ENCODE measurements around the gene KCTD16. TPM values are rescaled to one million over a fixed set of nuclear protein-coding genes. Genes with fewer than 3 reads are reported as not detected.

Gene KCTD16
- total RNA-seq, 1 donor from 2014 or later: 17.5 TPM

DNA sequence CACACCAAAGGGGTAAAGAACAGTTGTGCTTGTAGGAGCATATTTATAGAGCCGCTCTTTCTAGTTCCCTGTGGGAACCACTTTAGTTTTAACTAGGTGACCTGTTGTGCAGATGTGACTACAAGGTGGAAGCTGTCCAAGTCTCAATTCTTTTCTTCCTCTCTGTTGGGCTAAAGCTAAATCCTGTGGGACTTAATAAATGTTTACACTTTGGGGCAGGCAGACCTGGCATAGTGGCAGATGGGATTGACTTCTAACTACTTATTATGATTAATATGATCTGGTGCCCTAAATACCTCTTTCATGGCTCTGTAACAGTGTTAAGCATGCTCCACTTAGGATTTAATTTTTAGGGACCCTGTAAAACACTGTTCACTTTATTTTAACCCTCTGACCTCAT is 265.3 kb downstream of the KCTD16 start:
- FAIRE-seq (no peak), DNase-seq (ENCODE audit: low spot score in 2 of 2) (no peak)

DNA sequence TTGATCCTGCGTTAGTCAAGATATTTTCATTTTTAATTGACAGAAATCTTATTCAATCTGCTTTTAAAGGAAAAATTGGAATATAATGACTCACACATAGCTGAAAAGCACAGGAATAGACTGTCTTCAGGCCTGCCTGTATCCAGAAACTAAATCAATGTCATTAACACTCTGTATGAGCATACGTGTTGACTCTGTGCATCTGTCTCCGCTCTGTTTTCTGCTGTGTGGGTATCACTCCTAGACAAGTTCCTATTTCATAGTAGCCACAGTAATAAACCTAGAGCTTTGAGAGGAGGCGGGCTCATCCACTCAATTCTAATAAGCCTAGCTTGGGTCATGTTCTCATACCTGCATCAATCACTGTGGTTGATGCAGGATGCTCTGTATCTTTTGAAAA is 267.6 kb downstream of the KCTD16 start:
- DNase-seq (ENCODE audit: low spot score in 2 of 2) (no peak), FAIRE-seq (no peak)

DNA sequence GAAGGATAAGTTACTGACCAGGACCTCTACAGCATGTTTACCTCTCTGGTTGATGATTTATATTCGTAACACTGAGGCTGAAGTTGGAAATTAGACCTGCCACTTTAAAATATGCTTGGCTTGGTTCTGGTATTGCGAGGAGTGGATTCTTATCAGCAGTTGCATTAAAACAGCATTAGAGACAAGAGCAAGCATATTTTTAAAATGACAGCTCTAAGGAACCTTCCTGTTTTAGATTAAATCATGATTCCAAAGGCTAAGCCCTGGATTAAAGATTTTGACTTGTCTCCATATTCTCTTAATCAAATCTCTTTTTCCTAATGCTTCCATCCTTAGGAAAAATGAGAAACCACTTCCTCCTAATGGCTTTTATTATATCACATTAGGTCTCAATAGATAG is 277.8 kb downstream of the KCTD16 start:
- DNase-seq (ENCODE audit: low spot score in 2 of 2): no peak
- FAIRE-seq: no peak

DNA sequence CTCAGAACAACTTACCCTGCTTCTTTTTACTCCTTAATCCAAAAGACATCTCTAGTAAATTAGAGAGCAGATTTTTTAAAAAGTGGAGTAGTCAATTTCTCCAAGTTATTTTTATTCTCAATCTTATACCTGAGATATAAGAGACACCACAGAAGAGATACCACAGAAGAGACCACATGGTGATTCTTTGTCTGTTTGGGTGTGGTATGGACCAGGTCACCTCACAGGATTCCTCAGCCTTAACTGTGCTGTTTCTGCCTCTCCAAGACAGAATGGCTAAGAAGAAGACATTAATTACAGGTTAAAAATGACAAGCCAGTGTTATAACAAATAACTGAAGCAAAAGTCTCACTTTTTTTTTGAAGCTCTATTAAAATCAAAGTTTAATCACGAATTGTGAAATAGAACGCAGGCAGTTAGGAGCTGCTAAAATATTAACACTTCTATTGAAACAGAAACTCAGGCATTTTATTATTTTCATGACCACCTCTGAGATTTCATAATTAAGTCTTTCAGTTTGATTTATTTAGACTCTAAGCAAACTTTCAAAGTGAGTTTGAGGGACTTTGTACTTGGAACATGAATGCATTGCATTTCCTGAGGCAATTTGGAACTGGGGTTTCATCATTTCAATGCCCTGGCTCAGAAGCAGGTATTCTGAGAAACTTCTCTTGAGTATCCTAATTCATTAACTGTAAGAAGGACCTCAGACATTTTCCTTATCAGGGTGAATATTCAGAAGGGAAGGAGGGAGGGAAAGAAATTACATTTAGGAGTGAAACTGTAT is 280.7 kb downstream of the KCTD16 start:
- FAIRE-seq: no peak
- no peak for DNase-seq (ENCODE audit: low spot score in 2 of 2)

DNA sequence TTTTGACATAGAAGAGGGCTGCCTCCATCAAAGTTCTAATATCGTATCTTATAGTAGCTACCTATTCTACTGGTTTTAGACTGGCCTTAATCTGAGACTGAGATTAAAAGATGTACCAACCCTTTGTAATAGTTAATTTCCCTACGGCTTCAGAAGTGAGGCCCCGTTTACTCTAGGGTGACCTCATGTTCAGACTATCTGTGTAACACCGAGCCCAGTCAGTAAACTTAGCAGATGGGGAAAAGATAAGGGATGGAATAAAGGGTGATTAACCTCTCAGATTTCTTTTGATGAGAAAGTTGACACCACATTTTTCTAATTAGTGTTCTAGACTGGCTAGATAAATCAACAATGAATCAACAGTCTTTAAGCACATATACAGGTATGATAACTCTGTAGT is 283.1 kb downstream of the KCTD16 start:
- no peak for FAIRE-seq
- no peak for DNase-seq (ENCODE audit: low spot score in 2 of 2)

DNA sequence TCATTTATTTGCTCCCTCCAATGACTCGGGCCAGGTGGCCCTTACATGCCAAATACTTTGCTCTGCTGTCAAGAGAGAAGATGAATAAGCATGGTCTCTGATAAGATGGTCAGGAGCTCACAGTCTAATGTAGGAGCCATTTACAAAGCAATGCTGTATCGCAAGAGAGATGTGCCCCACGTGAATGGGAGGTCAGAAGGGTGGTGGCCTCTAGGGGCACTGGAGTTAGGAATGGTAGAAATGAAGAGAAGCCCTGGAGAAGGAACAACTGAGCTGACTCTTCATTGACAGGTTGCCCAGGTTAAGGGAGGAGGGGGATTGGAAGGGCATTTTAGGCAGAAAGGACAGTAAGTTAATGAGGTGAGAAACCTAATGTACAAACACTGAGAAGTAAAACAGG is 286.5 kb downstream of the KCTD16 start:
- FAIRE-seq: no peak
- DNase-seq (ENCODE audit: low spot score in 2 of 2): no peak

DNA sequence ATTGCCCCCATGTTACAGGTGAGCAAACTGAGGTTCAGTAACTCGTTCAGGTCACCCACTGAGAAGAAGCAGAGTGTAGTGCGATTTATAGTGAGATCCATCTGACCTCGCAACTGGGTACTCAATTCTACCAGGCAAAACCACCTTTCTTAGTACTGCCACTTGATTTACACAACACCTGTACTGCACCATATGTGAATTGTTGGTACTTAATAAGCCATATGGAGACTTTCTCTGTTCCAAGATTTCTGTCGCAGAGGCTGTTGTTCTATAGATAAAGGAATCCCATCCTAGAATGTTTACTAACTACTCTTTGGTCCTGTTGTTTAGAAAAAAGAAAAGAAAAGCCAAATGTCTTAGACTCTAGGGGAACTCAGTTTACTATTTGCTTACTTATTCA is 287.5 kb downstream of the KCTD16 start:
- DNase-seq (ENCODE audit: low spot score in 2 of 2): no peak
- FAIRE-seq: no peak

DNA sequence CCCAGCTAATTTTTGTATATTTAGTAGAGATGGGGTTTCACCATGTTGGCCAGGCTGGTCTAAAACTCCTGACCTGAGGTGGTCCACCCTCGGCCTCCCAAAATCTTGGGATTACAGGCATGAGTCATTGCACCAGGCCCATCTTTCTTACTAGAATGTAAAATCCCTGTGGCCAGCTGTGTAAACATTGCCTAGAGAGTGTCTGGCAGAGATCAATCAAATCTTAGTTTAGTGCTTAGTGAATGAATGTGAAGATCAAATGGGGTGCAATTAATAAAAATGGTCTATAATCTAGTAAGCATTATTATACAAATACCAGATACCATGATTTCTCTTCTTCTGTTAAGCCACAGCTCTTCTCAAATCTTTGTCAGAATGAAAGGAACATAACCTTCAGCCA is 289.9 kb downstream of the KCTD16 start:
- FAIRE-seq (no peak), DNase-seq (ENCODE audit: low spot score in 2 of 2) (no peak)

DNA sequence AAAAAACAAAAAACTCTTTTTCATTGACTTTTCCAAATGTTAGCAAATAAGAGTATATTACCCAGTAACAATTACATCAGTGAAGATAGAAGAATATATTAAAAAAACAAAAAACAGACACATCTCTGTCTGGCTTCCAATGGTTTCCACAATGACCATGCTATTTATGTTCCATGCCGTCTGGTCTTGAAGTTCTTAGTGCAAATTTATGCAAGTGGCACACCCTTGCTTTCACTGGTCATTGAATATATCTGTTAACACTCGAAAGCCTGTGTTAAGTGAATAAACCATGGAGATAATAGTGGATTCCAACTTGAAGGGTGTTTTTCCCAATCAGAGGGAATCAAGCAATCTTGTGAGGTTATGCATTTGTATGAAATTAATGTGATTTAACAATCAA is 291.9 kb downstream of the KCTD16 start:
- DNase-seq (ENCODE audit: low spot score in 2 of 2): no peak
- FAIRE-seq: no peak

DNA sequence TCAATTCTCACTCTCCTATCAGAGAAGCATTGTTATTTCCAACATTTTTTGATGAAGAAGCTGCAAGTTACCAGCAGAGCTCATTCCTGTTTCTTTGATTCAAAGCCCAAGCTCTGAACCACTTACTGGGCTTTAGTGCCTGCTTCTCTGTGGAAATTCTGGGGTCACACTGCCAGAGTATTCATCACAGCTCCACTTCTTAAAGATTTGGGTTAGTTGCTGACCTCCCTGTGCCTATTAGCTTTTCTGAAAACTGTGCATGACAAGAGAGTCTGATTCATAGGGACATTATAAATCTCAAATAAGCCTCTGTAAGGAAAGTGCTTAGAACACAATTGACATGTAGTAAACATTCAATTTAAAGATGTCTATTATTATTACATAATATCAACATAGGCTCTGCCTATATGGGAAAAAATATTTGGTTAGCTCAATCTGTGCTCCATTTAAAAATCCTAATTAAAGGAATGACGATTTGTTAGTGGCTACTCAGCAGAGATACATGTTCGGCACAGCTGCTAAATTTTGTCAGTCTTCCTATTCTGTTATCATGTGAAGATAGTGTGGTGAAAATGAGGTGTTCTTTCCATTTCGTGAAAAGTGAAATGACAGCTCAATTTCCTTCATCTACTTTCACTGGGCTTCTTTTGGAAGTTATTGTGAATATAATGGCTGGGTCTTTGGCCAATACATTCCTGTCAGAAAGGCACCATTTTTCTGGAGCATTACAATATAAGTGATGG is 293.0 kb downstream of the KCTD16 start:
- DNase-seq (ENCODE audit: low spot score in 2 of 2): no peak
- FAIRE-seq: no peak

DNA sequence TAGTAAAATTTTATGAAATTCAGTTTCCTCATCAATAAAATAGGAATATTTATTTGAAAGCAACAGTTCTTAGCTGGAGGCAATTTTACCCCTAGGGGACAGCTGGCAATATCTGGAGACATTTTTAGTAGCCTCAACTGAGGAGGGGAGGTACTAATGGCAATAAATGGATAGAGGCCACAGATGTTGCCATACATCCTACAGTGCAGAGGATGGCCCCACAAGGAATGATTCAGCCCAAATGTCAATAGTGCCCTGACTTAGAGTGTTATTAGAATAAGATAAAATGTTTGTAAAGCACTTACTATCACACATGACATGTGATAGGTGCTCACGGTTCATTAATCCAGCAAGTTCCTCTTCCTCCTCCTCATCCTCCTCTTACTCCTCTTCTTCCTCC is 293.6 kb downstream of the KCTD16 start:
- no peak for FAIRE-seq
- DNase-seq (ENCODE audit: low spot score in 2 of 2): no peak

DNA sequence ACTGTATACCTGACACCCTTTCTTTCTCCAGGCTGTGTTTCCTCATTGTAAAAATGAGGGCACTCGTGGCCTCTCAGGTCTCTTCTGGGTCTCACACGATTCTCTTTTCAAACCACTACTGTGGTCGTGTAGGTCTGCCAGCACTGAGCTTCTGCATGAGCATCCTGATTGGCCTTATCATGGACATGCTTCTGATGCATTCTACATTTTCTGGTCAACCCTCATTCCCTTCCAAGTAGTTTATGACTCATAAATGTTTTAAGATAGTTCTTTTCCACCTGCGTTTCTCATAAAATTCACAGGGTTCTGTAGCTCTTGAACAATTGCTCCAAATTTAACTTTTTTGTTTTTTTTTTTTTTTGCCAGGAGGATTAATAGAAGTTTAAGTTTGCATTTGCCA is 294.8 kb downstream of the KCTD16 start:
- no peak for FAIRE-seq
- no peak for DNase-seq (ENCODE audit: low spot score in 2 of 2)

DNA sequence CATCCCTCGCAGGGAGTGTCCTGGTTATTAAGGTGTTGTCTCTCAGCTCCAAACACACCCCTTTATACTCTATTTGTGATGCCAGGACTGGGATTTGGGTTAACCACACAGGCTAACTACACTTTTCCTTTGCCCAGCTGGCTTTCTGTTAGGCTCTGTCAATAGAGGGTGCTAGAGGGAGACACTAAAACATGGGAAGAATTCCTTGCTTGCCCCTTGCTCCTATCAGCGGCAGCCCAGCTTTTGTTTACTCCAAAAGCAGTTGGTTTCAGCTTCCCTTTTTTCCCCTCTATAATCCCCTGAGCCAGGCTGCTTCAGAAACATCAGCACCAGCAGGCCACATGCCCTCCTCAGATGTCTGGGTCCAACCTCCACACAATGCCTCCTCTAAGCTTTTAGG is 297.1 kb downstream of the KCTD16 start:
- DNase-seq (ENCODE audit: low spot score in 2 of 2): no peak

DNA sequence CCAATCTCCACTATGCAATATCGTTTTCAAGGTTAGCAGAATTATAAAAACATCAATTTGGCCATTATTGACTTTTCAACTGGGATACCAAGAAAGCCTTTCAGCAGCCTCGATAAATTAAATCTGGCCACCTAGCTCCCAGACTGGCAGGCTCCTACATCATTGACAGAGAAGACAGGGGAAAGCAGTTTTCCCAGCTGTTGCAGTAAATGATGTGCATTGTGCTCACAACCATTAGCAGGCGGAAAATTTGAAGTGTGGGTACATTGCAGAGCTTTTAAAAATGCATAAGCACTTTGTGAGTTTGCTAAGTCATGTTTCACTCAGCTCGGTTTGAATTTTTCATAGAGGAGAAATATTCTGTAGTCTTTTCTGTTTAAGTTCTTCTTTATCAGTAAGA is 297.9 kb downstream of the KCTD16 start:
- no peak for FAIRE-seq

More for the DNA sequence above, 297.1 kb downstream of the KCTD16 start:
- FAIRE-seq: no peak

DNA sequence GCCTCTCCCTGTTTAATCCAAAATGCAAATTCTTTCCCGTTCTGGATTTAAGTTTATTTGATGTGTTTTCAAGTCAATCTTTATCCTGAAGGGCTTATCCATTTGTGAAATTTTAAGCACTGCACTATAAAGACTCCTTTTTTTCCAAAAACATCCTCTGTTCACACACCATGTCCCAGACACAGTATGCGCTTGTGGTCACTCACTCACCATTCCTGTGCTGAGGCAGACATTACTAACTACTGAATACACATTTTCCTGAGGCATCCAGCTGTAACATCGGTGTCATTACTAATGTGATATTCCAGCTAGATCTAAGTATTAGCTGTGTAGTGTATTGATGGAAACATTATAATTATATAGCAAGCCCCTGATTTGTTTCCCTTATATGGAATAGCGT is 298.4 kb downstream of the KCTD16 start:
- no peak for DNase-seq (ENCODE audit: low spot score in 2 of 2)
- no peak for FAIRE-seq

More for the DNA sequence above, 297.9 kb downstream of the KCTD16 start:
- no peak for DNase-seq (ENCODE audit: low spot score in 2 of 2)

DNA sequence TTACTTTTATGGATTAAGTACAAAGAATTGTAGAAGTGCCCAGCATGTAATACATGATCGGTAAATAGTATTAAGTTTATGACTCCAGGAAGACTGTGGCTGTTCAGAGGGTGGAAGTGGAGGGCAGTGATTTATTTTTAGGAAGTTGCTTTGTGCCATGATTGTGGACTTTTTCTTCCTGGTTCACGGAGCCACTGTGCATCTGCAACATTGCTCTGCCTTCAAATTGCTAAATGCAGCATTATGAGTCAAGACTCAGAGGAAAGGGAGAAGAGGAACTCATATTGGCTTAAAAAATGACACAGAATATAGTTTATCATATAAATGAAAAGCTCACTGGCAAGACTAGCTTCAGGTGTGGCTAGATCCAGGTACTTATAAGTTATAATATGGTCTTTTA is 301.5 kb downstream of the KCTD16 start:
- FAIRE-seq: no peak
- no peak for DNase-seq (ENCODE audit: low spot score in 2 of 2)

DNA sequence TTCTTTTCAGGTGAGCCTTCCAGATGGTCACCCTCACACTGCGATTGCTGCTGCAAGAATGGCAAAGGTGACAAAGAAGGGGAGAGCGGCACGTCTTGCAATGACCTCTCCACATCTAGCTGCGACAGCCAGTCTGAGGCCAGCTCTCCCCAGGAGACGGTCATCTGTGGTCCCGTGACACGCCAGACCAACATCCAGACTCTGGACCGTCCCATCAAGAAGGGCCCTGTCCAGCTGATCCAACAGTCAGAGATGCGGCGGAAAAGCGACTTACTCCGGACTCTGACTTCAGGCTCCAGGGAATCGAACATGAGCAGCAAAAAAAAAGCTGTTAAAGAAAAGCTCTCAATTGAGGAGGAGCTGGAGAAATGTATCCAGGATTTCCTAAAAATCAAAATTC is 303.0 kb downstream of the KCTD16 start:
- DNase-seq (ENCODE audit: low spot score in 2 of 2) (no peak), FAIRE-seq (no peak)

DNA sequence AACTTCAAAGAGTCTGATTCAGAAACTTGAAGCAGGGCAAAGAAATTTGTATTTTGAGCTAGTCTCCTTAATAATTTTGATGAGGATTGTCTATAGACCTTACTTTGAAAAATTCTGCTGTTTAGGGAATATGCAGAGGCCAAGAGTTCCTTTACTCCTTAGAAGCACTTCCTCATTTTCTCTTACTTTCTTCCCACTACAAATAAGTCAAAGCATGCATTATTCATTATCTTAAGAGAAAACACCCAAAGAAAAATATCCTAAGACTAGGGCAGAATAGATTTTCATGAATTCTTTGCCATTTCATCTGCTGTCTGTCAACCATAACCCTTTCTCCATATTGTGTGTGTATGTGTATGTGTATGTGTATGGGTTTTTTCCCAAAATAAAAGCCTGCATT is 307.9 kb downstream of the KCTD16 start:
- DNase-seq (ENCODE audit: low spot score in 2 of 2): no peak
- no peak for FAIRE-seq

DNA sequence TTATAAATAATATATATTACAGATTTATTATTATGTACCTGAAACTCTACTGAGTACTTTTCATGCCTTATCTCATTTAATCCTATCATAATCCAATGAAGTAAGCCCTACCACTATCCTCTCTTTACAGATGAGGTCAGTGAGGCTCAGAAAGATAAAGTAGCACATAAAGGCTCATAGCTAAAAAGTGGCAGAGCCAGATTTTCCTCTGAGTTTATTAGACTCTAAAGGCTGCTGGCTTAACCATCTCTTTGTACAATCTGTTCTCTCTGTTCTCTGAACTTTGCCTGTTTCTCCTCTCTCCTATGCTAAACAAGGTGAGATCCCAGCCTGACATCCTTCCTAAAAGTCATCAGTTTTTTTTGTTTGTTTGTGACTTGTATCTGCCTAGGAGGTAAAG is 311.2 kb downstream of the KCTD16 start:
- no peak for FAIRE-seq

DNA sequence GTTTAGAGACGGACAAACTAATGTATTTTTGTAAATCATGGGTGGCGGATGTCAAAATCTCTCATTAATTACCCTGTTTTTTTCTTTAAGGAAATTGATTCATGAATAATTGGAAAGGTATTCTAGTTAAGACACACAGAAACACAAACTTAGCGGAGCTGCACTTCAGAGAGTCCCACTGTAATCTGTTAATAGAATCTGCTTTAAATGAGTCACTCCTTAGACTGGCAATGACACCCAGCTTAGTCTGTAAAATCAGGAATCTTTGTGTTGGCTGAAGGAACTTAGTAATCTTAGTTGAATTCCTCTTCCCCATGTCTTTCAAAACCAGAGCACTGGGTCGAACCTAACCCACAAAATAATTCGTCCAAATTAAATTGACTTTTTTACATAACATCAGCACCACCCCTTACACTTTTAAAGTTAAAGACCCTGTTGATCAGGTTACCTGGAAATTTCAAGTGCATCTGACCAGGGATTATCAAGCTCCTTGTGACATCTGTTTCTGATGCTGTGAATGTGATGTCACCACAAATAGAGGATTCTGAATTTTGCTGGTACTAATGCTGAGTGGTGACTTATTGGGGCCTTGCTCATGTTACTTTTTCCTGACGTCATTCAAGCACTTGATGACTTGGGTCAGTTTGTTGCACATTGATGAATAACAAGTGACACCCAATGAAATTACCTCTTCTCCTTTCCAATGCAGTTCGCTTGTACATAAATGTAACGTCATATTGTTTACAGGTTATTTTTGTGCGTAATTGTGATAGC is 313.6 kb downstream of the KCTD16 start:
- DNase-seq (ENCODE audit: low spot score in 2 of 2) (no peak), FAIRE-seq (no peak)

More for the DNA sequence above, 311.2 kb downstream of the KCTD16 start:
- no peak for DNase-seq (ENCODE audit: low spot score in 2 of 2)

DNA sequence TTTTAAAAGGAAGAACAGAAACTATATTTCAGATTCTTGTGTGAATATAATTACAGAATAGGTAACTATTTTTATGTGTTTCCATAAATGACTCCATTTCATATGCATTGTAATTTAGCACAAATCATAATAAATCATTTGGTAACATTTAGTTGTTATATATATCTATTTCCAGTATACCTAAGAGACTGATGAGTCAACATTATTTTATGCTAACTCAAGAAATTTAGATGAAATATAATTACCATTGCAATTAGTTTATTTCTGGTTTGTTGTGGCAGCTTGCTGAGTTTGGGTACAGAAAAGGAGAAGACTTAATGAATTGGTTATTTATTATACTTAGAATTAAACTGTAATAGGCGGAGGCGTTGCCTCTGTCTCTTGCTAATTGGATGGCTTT is 314.9 kb downstream of the KCTD16 start:
- DNase-seq (ENCODE audit: low spot score in 2 of 2): no peak
- FAIRE-seq: peak; percentile 15

Data from frontal cortex (tissue), 4 donors.